Activated CD8-positive, alpha-beta T cell treated with anti-CD3 and anti-CD28 coated beads for 36 hours (primary cell): ENCODE results near the gene CDC16. TPM values are rescaled to one million over a fixed set of nuclear protein-coding genes. Genes with fewer than 3 reads are reported as not detected.

Experiments
- ATAC-seq: fragments of 200-7000 bp; cut with Tn5 transposase; one replicate; pipeline ENCODE4 v1.10.0; 2021; ENCODE audit warnings: mild to moderate bottlenecking, moderate library complexity
- CTCF ChIA-PET: fragments of 350-600 bp; sonication (Branson Sonifier 250); formaldehyde crosslinking; loops from one replicate; lab custom pipeline; 2021; ENCODE audit warnings: antibody characterized with exemption; lab: Charles Lee
- POLR2A ChIA-PET: fragments of 350-600 bp; sonication (Branson Sonifier 250); formaldehyde crosslinking; loops from one replicate; lab custom pipeline; 2021; ENCODE audit warnings: antibody characterized with exemption; lab: Charles Lee
- DNase-seq: peaks from one replicate; pipeline ENCODE4 v3.0.0-alpha.2; 2020
- H3K27ac Mint-ChIP-seq: one replicate; pipeline ENCODE4 v1.8.0; 2021; ENCODE audit warnings: mild to moderate bottlenecking, mixed read lengths
- H3K27me3 Mint-ChIP-seq: one replicate; pipeline ENCODE4 v1.8.0; 2021; ENCODE audit warnings: mixed read lengths
- H3K36me3 Mint-ChIP-seq: one replicate; pipeline ENCODE4 v1.8.0; 2021; ENCODE audit warnings: low read depth, mixed read lengths
- H3K4me1 Mint-ChIP-seq: one replicate; pipeline ENCODE4 v1.8.0; 2021; ENCODE audit warnings: low read depth, mixed read lengths
- H3K4me3 Mint-ChIP-seq: one replicate; pipeline ENCODE4 v1.8.0; 2021; ENCODE audit warnings: mild to moderate bottlenecking, moderate library complexity, mixed read lengths
- H3K9me3 Mint-ChIP-seq: one replicate; pipeline ENCODE4 v1.8.0; 2021; ENCODE audit warnings: mixed read lengths
- intact Hi-C: fragments of 100-400 bp; cut with micrococcal nuclease; formaldehyde crosslinking; loops from one replicate; pipeline ENCODE4 v1.10.0; 2022
- total RNA-seq, 2 experiments: library from RNA; stranded (reverse); gene quantifications; one replicate each; pipeline ENCODE4 v1.2.3, GENCODE V29; 2021
- TF ChIP-seq, protein P1 (sequence below): fragments of 200-600 bp; IDR thresholded peaks from one replicate; pipeline ENCODE4 v1.8.0; 2022; ENCODE audit warnings: antibody characterized with exemption, mild to moderate bottlenecking

Gene CDC16
- total RNA-seq, 2 experiments from 2014 or later, result 72.5 to 76.0 TPM

DNA sequence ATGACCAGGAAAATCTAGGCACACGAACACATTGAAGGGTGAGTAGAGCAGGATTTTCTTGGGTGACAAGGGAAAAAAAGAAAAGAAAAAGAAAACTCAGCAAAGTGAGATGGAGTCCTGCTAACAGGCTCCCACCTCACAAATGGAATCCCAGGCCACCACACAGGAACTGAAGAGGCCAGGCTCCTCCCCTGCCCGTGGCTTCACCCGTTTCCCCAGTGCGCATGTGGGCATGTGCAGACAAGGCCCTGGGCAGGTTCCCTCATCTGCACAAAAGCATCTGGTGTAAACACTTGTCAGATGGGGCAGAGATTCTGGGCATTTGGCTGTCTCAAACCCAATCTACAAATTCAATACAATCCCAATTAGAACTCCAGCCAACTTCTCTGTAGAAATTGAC, 31.2 kb upstream of the CDC16 start:
- DNase-seq (peak; percentile 61), ATAC-seq (peak; percentile 81)
- Mint-ChIP-seq H3K4me1 (peaks cover 25% of the 10 kb centered on the region), H3K27me3 (no peaks in the 10 kb centered on the region), H3K36me3 (no peaks in the 10 kb centered on the region), H3K27ac (no peak overlapping the region), H3K4me3 (no peak overlapping the region), H3K9me3 (peaks cover 2% of the 10 kb centered on the region)
- ChIA-PET POLR2A (no interaction called here), CTCF (no interaction called here)
- TF ChIP-seq, protein P1, sequence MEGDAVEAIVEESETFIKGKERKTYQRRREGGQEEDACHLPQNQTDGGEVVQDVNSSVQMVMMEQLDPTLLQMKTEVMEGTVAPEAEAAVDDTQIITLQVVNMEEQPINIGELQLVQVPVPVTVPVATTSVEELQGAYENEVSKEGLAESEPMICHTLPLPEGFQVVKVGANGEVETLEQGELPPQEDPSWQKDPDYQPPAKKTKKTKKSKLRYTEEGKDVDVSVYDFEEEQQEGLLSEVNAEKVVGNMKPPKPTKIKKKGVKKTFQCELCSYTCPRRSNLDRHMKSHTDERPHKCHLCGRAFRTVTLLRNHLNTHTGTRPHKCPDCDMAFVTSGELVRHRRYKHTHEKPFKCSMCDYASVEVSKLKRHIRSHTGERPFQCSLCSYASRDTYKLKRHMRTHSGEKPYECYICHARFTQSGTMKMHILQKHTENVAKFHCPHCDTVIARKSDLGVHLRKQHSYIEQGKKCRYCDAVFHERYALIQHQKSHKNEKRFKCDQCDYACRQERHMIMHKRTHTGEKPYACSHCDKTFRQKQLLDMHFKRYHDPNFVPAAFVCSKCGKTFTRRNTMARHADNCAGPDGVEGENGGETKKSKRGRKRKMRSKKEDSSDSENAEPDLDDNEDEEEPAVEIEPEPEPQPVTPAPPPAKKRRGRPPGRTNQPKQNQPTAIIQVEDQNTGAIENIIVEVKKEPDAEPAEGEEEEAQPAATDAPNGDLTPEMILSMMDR, result no peak
- intact Hi-C loops, result no loop called here

DNA sequence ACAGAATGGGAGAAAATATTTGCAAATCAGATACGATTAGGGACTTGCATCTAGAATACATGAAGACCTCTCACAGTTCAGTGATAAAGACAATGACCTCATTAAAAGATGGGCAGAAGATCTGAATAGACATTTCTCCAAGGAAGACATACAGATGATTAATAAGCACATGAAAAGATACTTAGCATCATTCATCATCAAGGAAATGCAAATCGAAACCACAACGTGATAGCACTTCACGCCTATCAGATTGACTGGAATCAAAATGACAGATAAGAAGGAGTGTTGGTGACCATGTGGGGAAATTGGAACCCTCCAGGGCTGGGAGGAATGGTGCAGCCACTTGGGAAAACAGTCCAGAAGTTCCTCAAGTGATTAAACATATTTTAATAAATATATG, 29.8 kb upstream of the CDC16 start:
- Mint-ChIP-seq H3K36me3 (no peaks in the 10 kb centered on the region), H3K4me3 (no peak overlapping the region), H3K27ac (no peak overlapping the region), H3K27me3 (no peaks in the 10 kb centered on the region), H3K9me3 (peaks cover 2% of the 10 kb centered on the region), H3K4me1 (peaks cover 25% of the 10 kb centered on the region)
- DNase-seq, result no peak
- intact Hi-C loops, result no loop called here
- CTCF ChIA-PET, result no interaction called here
- ATAC-seq, result peak; percentile 49
- TF ChIP-seq, protein P1, result no peak
- POLR2A ChIA-PET, result interaction anchor here (0.8 kb wide), 1 partner anchor 19 kb away, joined by 3 read pairs; no protein-coding TSS in a partner anchor

DNA sequence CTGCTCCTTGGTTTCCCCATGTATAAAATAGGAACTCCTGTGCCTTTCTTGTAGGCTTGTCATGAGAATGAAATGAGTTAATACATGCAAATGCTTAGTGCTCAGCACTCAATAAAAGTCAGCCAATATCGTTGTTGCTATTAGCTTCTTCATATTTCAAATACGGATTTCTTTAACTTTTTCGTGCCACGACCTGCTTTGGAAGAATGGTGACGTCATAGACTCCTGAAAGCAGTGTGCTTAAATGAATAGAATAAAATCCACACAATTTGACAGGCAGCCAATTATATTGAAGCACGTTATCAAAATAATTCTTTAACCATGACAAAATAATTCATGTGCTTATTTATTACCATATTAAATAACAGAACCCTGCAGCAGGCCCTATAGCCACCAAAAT, 26.6 kb upstream of the CDC16 start:
- ChIA-PET CTCF (no interaction called here), POLR2A (no interaction called here)
- Mint-ChIP-seq H3K27me3 (no peaks in the 10 kb centered on the region), H3K9me3 (peaks cover 2% of the 10 kb centered on the region), H3K4me1 (peaks cover 32% of the 10 kb centered on the region), H3K4me3 (no peak overlapping the region), H3K27ac (no peak overlapping the region), H3K36me3 (no peaks in the 10 kb centered on the region)
- intact Hi-C loops, result no loop called here
- ATAC-seq (no peak), DNase-seq (no peak)
- TF ChIP-seq, protein P1, result no peak

DNA sequence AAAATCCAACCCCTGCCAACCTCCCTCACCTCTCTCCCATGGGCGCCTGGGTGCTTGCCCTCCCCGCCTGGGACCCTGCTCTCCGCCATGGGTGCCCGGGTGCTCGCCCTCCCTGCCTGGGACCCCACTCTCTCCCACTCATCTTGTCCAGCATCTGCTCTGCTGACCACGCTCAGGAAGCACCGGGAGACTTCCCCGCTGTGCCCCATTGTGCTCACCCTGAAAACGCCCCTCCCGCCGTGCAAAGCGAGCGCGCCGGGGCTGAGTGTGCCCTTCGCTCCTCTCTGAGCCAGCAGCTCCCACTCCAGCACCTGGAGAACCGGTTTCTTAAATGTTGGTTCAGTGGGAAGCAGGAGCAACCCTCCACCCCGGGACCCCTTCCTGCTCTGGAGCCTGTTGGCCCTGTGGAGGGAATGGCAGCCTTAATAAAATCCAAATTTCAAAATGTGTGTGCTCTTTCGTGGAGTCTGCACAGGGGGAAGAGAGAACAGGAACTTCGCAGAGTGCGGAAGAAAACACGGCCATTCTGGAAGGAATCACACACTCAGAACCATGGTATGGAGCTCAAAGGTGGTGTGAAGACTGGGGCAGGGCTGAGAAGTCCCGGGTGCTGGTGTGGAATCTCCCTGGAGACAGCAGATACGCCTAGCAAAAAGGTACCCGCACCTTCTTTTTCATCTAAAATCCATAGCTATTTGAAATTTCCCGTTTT, 23.1 kb upstream of the CDC16 start:
- peaks cover 21% of the 10 kb centered on the region for H3K4me1 Mint-ChIP-seq
- H3K27me3 Mint-ChIP-seq, result no peaks in the 10 kb centered on the region
- H3K4me3 Mint-ChIP-seq, result no peak overlapping the region
- no peak overlapping the region for H3K27ac Mint-ChIP-seq
- no peaks in the 10 kb centered on the region for H3K36me3 Mint-ChIP-seq
- ChIA-PET POLR2A (interaction anchor here (0.8 kb wide), 1 partner anchor 147 kb away, joined by 3 read pairs; no protein-coding TSS in a partner anchor), CTCF (no interaction called here)
- peaks cover 2% of the 10 kb centered on the region for H3K9me3 Mint-ChIP-seq
- DNase-seq, result no peak
- no peak for ATAC-seq
- TF ChIP-seq, protein P1, result no peak
- intact Hi-C loops, result no loop called here

DNA sequence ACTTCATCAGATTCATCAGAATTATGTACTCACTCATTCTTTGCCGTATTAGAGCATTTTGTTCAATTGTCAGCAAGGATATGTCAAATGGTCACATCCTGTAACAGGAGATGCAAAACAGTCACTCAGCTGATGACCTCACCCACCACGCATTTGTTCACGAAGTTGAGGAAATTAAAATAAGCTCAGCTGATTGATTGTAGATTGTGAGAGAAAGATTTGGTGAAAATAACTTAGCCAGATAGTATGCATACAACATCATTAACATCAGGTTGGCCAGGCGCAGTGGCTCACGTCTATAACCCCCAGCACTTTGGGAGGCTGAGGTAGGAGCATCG, 22.6 kb upstream of the CDC16 start:
- peaks cover 2% of the 10 kb centered on the region for H3K9me3 Mint-ChIP-seq
- DNase-seq, result peak; percentile 42
- CTCF ChIA-PET, result interaction anchor here (1.0 kb wide), 1 partner anchor 14 kb away, joined by 3 read pairs; no protein-coding TSS in a partner anchor
- H3K27ac Mint-ChIP-seq, result no peak overlapping the region
- POLR2A ChIA-PET, result interaction anchor here (0.6 to 0.8 kb wide), 2 partner anchors 64 to 147 kb away, joined by 3 read pairs; no protein-coding TSS in a partner anchor
- intact Hi-C loops, result no loop called here
- TF ChIP-seq, protein P1, result no peak
- H3K36me3 Mint-ChIP-seq, result no peaks in the 10 kb centered on the region
- peak; percentile 37 for ATAC-seq
- peaks cover 21% of the 10 kb centered on the region for H3K4me1 Mint-ChIP-seq
- H3K27me3 Mint-ChIP-seq, result no peaks in the 10 kb centered on the region
- H3K4me3 Mint-ChIP-seq, result no peak overlapping the region
